ENCODE data around the gene HS6ST3.

Gene HS6ST3

GRCh38 chr13:96199315-96199714 is 109.4 kb downstream of the HS6ST3 start:
- no peak for DNase-seq (ENCODE audit: low read depth)

GRCh38 chr13:96200810-96201209 is 110.9 kb downstream of the HS6ST3 start:
- DNase-seq (ENCODE audit: low read depth): no peak

- no peak for DNase-seq (ENCODE audit: low read depth)
Measured at GRCh38 chr13:96202315-96202714, 112.4 kb downstream of the HS6ST3 start.

- DNase-seq (ENCODE audit: low read depth): no peak
Measured at GRCh38 chr13:96203471-96203870, 113.6 kb downstream of the HS6ST3 start.

GRCh38 chr13:96214824-96215445 is 125.0 kb downstream of the HS6ST3 start:
- no peak for DNase-seq (ENCODE audit: low read depth)

DNA sequence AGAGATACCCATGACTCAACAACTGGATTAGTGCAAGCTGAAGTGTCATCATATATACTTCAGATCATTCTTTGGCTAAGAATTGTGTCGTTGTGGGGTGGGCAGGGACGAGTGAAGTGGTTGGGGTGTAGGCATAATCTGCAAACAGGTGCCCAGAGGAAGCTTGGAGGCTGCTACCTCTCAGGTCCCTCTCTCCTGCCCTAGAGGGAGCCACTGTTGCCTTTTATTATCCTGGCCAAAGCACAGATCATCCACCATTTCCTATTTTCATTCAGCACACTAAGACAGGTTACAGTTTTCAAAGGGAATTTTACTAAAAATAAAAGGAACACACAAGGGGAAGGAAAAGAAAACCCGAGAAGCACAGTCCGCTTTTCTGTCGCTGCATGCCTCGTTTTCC is 126.6 kb downstream of the HS6ST3 start:
- no peak for DNase-seq (ENCODE audit: low read depth)

GRCh38 chr13:96218475-96218874 is 128.6 kb downstream of the HS6ST3 start:
- DNase-seq (ENCODE audit: low read depth): no peak

DNA sequence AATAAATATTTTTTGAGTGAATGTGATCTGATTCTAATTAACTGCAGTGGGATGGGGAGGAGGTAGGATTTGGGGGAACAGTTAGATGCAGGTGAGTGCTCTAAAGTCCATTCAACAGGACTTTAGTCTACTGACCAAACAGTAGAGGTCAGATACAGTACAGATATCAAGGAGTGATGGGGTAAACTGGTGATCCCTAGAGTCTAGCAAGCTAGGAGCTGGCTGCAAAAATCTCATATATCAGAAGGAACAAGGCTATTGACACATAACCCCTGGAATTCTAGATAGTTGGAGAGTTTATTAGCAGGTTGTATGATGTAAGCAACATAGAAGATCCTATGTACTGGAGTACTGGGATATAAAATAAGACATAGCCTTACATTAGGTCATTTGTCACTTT is 131.6 kb downstream of the HS6ST3 start:
- no peak for DNase-seq (ENCODE audit: low read depth)

DNA sequence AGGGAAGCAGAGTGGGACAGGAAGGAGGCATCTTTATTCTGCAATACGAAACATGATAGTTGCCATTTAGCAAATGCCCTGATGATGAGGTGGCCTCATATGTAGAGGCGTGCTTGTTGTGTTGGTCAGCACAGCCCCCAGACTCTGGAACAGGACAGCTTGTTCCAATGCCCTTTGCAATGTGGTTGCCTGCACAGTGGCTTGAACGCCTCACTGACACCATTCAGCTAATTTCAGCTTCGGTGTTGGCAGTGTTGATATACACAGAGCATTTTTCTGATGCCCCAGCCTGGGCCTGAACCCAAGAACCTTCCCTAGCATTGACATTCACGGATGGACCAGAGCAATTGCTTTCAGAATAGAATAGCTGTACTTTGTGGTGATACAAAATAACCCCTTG is 133.3 kb downstream of the HS6ST3 start:
- no peak for DNase-seq (ENCODE audit: low read depth)

- DNase-seq (ENCODE audit: low read depth): no peak
Measured at GRCh38 chr13:96229356-96229755, 139.4 kb downstream of the HS6ST3 start.

DNA sequence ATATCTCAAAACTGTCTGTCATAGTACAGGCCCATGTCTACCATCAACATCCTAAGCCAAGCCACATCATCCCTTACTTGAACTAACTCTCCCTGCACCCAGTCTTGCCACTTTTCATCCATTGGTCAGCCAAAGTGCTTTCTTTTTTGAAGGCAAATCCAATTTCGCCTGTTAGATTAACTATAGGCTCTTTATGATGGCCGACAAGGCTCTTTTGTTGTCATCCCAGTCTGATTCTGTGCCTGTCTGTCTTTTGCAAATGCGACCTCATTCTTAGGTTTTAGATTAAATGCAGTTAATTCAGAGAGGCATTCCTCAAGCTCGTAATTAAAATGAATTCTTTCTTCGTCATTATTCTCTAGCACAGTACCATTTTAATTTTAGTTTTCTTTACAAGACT is 148.3 kb downstream of the HS6ST3 start:
- DNase-seq (ENCODE audit: low read depth): no peak

GRCh38 chr13:96238861-96239260 is 149.0 kb downstream of the HS6ST3 start:
- DNase-seq (ENCODE audit: low read depth): no peak

GRCh38 chr13:96243376-96243775 is 153.5 kb downstream of the HS6ST3 start:
- no peak for DNase-seq (ENCODE audit: low read depth)

GRCh38 chr13:96248103-96248502 is 158.2 kb downstream of the HS6ST3 start:
- DNase-seq (ENCODE audit: low read depth): no peak

DNA sequence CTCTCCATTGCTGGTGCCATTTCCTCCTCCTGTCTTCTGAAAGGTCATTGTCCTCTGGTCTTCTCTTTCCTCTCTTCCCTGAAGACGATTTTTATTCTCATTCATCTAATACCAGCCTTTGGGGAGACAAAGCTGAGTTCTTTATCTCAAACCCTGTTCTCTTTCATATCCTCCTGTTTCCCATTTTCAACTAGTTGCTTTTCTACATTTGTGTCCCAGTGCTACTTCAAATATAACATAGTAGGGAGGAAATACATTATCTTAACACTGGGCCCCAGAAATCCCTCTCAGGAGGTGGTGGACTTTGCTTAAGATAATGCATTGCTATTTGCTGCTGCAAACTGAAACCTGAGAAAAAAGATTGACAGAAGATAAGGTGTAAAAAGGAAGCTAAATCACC is 159.1 kb downstream of the HS6ST3 start:
- no peak for DNase-seq (ENCODE audit: low read depth)

- no peak for DNase-seq (ENCODE audit: low read depth)
Measured at GRCh38 chr13:96252903-96253302, 163.0 kb downstream of the HS6ST3 start.

DNA sequence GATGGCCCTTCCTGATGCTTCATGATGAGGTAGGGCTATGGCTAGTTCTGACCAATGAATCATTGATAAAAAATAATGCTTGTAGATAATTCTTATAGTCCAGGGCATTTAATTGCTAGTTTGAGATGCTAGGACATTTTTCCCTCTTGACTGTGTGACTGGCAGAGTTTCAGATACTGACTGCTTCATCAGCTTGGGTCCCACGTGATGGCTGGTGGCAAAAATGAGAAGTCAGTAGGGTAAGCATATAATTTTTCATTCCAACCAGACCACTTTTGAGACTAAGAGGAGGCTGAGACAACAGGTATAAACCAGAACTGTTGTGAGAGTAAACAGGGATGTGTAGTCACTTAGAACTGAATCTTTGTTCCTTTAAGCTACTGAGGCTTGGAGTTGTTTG is 183.3 kb downstream of the HS6ST3 start:
- no peak for DNase-seq (ENCODE audit: low read depth)

DNA sequence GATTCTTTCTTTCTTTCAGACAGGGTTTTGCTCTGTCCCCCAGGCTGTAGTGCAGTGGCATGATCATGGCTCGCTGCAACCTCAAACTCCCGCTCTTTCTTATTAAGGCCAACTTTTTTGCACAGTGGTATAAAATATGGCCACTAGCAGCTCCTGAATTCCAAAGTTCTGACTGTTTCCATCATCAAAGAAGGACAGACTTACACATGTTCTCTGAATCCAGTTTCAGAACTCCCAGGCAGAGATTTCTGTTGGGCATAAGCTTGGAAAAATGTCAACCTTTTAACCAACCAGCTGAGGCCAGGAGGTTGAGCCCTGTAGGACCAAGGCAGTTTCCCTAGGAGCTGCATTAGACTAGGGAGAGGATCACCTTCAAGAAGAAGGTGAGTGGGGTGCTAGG is 184.1 kb downstream of the HS6ST3 start:
- no peak for DNase-seq (ENCODE audit: low read depth)

GRCh38 chr13:96279904-96280303 is 190.0 kb downstream of the HS6ST3 start:
- DNase-seq (ENCODE audit: low read depth): no peak

GRCh38 chr13:96284971-96285370 is 195.1 kb downstream of the HS6ST3 start:
- DNase-seq (ENCODE audit: low read depth): no peak

DNA sequence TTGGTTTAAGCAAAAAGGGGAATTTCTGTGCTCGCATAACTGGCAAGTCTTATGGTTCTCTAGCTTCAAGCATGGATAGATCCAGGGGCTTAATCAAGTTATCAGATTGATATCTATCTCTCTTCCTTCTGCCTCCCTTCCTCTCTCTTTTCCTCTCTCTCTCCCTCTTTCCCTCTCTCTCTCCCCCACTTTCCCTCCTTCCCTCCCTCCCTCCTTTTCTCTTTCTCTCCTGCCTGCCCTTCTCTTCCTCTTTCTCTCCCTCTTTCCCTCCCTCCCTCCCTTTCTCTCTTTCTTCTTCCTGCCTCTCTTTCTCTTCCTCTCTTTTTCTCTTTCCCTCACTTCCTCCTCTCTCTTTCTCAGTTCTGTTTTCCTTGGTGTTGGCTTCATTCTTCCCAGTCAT is 195.8 kb downstream of the HS6ST3 start:
- DNase-seq (ENCODE audit: low read depth): no peak

DNA sequence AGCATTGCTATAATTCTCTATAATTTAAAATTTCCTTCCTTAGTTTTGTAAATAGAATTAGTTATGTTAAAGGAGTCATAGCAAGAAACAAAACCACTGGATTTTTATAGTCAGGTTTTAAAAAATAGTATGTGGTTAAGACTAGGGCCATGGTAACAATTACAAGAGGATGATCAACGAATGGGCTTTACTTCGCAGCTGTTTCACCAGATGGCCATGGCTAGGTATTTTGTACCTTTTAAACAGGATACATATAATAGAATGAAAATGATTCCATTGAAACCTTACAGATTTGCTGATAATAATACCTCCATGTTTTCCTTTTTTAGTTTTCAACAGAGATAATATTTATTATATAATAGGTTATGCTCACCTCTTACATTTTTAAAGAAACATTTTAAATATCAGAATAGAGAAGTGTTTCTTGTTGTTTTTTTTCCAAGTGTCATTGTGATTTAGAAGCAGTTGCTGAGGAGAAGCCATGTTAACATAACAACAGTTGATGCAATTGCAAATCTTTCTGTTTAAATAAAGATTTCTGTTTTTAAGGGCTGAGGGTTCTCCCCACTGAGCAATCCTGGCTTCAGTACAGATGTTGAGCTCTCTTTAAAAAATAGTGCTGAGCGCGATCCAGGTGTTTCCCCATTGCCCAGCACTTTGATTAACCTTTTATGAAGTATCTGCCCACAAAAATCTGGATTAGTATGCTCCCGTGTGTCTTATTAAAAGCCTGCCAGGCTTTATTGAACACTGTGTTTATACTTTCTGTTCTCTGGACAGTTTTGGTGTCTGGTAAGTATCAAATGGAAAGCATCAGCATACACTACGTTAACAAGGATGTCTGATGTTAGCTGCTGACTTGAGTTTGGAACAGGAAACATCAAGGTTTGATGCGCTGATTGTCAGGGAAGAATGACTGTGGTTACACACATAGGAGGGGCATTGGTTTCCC is 205.3 kb downstream of the HS6ST3 start:
- DNase-seq (ENCODE audit: low read depth): no peak

DNA sequence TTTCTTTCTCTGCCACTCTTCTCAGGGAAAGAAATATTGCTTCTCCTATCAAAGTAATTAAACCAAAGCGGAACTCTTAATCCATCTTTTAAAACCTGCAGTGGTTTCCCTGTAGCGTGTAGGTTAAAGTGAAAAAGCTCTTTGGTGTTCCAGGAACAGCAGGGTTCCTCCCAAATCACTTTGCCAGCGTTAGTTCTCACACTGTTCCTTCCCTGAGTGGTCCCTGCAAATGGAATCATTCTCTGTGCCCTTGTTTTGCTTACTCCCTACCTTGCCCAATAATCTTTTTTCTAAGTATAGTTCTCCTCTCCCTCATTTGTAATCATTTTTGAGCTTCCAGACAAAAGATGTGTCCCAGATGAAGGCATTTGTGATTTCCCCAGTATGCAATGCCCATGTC is 207.5 kb downstream of the HS6ST3 start:
- DNase-seq (ENCODE audit: low read depth): no peak

DNA sequence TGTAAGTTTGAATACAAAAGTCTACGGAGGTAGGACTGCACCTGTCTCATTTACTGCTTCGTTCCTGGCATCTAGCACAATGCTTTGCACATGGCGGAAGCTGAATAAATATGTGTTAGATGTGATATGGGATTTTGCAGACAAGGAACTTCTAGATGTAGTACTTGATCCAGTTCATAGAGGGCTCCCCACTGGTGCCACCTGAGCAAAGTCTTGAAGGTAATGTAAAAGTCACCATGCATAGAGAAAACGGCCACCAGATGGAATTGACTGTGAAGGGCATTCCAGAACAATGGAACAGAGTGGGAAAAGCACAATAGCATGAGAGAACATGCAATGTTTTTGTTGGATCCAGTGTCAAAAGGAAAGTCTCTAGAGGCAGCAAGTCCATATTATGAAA is 209.3 kb downstream of the HS6ST3 start:
- DNase-seq (ENCODE audit: low read depth): no peak
